GM21447 (cell line): ENCODE results near the gene CAPN13.

Experiments
- ATAC-seq: cut with Tn5 transposase; IDR thresholded peaks from one replicate; pipeline ENCODE4 v1.9.1; 2021; ENCODE audit not compliant: unreplicated experiment

Gene CAPN13

GRCh38 chr2:30786923-30787685, 20.1 kb downstream of the CAPN13 start:
- no peak for ATAC-seq

- ATAC-seq = no peak
These were observed 22.6 kb downstream of the CAPN13 start for GRCh38 chr2:30784682-30785081.

DNA sequence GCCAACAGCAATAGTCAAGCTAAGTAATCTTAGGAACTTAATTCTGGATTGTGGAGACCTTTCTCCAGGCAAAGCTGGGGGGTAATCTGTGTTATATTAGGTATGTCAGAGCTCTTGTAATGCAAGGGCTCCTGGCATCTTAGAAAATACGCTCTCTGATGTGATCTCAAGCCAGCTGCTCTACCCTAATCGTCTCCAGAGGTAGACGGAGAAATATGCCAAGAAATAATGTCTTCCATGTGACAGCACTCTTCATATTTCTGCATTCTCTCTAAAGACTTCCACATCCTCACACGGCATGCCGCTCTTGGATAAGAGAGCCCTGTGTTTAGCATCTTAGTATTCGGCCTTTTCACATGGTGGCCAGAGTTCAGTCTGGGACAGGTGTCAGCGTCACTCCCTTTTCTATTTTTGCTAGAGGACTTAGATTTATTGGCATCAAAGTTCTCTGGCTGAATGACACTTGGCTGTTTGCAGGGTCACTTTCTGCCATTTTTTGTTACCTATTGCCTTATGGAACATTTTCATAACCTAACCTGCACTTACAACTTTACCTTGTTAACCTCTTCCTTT, 25.2 kb downstream of the CAPN13 start:
- ATAC-seq = no peak

GRCh38 chr2:30781451-30781850, 25.8 kb downstream of the CAPN13 start:
- no peak for ATAC-seq

- ATAC-seq = no peak
These were observed 26.4 kb downstream of the CAPN13 start for GRCh38 chr2:30780776-30781330.

DNA sequence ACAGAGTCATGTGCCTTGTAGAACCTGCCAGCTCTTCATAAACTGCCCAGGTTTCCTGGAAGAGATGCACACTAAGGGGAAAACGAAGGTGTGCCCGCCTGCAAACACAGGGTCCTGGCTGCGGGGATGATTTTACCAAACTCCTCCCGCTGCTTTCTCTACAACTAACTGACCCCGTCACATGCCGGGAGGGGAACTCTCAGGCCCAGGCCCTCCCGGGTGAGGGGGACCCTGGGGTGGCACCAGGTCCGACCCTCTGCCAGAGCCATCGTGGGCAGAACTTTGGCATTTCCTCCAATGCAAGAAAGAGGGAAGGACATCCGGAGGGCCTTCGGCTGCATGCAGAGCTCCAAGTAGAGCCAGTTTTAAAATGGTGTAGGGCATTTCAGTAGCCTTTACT, 28.6 kb downstream of the CAPN13 start:
- ATAC-seq = no peak

- ATAC-seq = no peak
These were observed 29.4 kb downstream of the CAPN13 start for GRCh38 chr2:30777661-30778505.

- no peak for ATAC-seq
These were observed 30.2 kb downstream of the CAPN13 start for GRCh38 chr2:30776831-30777635.

DNA sequence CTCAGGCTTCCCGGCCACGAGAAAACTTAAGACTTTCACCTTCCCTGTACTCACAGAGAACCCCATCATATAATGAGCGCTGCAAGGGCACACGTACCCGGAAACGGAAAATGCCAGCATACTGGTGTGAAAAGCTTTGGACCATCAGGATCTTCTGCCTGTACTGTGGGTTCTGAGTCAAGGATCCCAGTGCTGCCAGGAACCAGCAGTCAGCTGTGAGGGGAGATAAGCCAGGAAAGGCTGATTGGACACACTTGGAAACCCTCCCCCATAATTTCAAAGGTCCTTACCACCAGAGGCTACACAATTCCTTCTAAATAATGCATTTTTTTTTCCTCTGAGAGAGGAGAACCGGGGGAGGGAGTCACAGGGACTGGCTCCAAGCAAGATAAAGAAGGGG, 31.4 kb downstream of the CAPN13 start:
- ATAC-seq = no peak

GRCh38 chr2:30772021-30772705, 35.1 kb downstream of the CAPN13 start:
- ATAC-seq = no peak

GRCh38 chr2:30770816-30771576, 36.2 kb downstream of the CAPN13 start:
- no peak for ATAC-seq

DNA sequence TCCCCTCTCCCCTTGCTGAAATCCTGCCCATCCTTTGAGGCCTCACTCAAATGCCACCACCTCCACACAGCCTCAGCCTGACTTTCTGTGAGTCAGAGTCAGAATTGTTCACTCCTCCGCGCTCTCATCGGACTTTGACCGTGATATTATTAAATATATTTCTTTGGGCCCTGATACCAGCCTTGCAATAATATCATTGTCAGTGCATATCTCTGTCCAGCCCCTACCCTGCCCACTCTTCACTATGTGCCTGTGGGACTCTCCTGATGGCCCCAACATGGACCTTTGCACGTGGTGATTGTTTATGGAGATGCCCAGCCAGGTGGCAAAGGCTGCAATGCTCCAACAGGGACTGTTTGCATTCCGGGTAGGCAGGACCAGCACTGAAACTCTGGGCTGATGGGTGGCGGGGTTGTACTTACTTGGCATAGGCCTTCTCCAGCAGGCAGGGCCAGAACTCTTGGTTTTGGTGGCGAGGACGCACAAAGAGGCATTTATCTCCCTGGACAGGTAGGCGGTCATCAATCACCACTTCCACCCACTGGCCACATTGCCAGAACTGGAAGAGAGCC, 37.3 kb downstream of the CAPN13 start:
- no peak for ATAC-seq

DNA sequence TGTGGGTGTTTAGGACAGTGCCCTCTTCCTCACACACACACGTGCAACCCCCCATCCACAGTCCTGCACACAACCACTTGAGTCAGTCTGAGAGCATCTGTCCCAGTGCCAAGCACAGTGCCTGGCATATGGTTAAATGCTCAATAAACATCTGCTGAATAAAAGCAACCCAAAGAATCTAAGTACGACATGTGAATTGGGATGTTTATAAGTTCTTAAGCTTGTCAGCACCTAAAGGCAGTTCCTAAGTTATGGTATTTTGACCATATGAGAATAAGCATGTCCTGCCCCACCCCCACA, 37.8 kb downstream of the CAPN13 start:
- no peak for ATAC-seq

DNA sequence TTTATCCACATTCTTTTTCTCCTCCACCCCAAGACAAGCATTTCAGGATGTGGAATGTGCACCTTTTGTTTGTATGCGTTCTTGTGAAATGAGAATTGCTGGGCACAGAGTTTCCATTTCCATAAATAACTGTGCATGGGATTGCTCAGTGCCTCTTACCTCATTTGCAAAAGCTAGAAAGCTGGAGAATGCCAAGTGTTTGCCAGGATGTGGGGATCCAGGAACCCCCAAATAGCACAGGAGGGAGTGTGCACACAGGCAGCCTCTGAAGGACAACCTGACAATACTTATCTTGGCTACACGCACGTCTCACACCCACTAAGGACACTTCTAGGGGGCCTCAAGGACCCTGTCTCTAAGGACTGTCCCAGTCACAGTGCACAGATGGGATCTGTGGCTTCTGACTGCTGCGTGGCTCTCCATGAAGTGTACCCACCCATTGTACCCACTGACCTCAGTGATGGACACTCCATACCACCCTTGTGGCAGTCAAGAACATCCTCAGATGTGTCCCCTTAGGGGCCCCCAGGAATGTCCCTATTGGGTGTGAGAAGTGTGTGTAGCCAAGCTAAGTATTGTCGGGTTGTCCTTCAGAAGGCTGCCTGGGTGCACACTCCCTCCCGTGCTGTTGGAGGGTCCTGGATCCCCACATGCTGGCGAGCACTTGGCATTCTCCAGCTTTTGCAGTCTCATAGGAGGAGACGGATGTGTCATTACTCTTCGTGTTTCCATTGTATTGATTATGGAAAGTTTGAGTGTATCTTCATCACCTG, 38.4 kb downstream of the CAPN13 start:
- ATAC-seq = no peak

DNA sequence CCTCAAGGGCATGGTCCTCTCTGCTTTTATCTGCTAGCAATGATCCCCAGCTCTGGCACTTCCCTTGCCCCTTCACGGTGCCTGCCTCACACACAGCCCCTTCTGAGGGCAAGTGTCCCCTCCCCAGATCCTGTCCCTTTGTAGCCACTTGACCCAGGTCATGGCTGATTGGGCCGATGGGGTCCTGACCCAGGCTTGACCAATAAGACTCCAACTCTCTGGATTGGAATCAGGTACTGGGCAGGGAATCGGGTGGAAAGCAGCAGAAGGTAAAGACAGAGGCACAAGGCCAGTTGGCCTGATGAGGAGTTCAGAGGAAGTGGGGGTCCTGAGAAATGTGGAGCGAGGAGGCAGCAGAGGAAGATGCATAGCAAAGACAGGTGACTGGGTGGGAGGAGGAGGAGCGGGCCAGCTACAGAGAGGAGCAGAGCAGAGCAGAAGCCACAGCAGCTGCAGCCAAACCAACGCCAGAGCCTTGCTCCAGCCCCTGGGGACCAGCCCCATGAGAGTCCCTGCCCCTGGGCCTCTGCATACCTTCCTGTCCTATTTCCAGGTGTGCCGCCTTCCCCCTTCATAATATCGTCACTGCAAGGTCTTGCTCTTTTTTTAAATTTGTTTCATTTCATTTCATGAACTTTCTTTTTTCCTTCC, 39.1 kb downstream of the CAPN13 start:
- ATAC-seq = no peak

GRCh38 chr2:30766666-30767065, 40.6 kb downstream of the CAPN13 start:
- ATAC-seq = no peak

GRCh38 chr2:30765876-30766470, 41.3 kb downstream of the CAPN13 start:
- no peak for ATAC-seq

GRCh38 chr2:30765191-30765590, 42.1 kb downstream of the CAPN13 start:
- no peak for ATAC-seq
